Stimulated activated CD8-positive, alpha-beta memory T cell treated with anti-CD3 and anti-CD28 coated beads, Interleukin-12 subunit alpha, Interleukin-12 subunit beta, amount 100 ng/mL, for 4 hours (primary cell): Measurements from ENCODE around the gene WNT3A.
A peak's percentile ranks its signal among the peaks of the same experiment; 100 is the strongest.

Experiments
- DNase-seq: peaks from one replicate; pipeline ENCODE4 v3.0.0-alpha.2; 2020; ENCODE audit warnings: low read depth

WNT3A gene

DNA sequence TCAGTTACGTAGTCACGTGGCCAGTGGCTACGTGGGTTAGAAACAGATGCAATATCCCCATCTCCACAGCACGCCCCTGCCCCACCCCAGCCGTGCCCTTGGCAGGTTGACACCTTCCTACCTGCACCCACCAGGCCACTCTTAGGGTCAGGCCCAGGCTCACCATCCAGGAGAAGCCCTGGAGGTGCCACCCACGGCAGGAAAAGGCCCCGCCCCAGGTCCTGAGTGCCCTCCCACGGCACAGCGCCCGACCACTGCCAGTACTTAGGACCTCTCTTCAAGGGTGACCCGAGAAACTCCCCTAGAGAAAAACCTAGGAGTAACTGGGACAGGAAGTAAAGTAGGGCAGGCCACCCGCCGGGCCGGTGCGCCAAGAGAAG, 94.8 kb downstream of the WNT3A start:
- DNase-seq, result no peak

DNA sequence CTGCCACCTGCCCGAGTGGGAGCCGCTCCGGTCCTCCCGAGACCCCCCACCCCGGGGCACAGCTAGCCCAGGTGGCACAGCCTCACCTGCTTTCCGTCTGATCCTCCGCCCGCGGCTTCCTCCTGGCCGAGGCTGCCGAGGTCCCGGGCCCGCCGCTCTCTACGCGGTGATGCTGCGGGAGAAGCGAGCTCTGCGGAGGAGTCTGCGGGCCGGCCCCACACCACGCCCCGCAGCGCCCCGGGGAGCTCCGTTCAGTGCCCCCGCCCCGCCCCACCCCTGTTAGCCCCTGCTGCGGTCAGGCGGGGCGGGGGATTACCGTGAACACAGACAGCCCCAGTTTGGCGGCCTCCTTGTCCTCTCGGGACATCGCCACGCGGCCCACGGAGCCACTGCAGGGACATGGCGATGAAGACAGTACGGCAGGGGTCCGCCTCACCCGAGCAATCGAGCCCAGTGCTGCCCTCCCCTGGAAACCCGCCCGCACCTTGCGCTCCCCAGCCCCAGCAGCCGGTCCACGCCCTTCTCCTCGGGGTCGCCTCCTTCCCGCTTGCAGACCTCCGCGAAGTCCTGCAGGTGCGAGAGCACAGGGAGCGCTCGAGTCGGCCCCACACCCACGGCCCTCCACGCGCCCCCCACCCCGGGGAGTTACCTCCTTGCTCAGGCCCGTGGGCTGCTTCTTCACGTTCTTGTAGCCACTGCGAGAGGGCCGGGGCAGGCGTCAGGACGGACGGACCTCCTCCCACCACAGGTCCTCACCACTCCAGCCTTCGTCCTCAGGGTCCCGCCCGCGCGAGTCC, 95.4 kb downstream of the WNT3A start:
- DNase-seq, result peak; percentile 34

DNA sequence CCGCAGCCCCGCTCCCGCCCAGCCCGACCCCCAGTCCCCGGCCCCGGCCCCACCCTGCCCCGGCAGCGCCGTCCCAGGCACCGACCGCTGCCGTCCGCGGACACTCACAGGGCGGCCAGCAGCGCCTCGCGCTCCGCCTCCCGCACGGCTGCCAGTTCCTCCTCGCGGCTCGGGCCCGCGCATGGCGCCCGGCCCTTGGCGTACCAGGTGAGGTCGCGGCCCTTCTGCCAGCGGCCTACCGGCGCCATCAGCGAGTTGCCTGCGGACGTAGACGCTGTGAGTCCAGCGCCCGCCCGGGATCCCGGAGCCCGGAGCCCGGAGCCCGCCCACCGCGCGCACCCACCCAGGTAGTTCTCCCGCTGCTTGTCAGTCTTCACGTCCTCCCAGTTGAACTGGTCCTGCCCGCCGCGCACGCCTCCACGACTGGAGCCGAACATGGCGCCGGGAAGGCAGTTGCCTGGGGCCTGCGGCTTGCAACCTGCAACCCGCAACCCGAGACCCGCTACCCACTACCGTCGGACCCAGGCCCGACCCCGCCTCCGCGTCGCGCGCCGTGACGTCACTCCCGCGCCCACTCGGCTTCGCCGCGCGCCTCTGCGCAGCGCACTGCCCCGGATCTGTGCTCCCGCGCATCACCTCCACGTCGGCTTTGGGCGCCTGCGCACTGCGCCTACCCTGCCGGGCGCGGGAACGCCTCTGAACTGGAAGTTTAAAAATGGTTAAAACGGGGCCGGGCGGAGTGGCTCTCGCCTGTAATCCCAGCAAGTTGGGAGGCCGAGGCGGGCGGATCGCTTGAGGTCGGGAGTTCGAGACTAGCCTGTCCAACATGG, 96.2 kb downstream of the WNT3A start, which contains the start of gene C1orf35:
Gene C1orf35, minus strand, starts transcription at position 535 of the 830 bp plus-strand sequence. Its CDS starts 98 bp downstream, at position 437.
- DNase-seq, result peak; percentile 91

DNA sequence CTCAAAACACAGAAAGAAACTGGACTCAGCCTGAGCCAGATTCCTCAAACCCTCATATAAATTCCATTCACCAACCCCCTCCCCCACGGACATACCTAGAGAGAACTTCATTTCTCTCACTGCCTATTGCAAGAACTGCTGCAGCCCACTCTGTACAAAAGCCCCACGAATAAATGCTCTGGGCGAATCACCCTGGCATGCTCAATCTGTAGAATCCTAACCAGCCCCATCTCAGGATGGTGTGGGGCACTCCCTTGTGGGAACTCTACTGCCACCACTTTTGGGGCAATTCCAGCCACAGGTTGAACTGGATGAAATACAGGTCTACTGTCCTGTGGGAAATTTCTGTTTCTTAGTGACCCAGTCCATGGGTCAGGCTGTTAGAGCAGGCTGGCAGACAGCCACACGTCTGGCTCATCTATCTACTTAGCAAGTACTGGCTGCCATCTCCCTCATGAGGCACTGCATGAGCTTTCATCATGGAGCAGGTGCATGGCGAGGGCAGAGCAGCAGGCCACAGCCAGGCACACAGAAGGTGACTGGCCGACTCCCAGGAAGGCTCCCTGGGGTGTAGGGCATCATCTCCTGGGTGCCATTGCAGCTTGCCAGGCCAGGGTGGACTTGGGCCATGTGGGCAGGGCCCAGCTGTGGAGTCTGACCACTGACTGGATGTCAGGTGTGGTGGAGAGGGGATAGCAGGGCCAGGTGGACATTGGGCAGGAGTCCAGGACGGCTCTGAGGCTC, 97.9 kb downstream of the WNT3A start:
- DNase-seq, result no peak

DNA sequence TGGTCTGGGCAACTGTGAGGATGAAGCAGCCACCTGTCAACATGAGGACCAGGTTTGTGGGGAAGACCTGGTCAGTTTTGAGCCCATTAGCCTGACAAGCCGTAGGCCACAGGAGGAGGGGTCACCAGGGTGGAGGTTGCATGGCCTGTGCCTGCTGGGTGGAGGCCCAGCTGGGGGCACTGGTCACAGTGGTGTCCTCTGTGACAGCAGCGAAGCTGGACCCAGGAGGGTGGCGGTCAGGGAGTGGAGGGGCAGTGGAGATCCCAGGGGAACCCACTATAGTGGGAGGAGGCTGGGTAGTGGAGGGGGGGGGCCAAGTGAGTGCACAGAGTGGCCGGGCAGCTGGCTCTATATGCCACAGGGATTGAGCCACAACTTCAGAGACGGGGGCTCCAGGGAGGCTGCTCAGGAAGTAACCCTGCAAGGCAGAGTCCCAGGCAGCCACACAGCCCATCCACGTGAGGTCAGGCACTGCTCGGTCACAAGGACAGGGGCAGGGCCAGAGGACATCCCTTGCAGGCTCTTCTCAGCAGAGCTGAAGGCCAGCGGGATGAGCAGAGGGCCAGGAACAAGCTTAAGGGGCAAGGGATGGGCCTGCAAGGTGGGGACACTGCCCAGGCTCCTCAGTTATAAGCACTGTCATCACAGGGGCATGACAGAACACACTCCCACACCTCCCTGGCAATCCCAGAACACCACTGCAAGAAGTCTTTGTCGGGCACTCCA, 98.6 kb downstream of the WNT3A start:
- DNase-seq, result no peak

DNA sequence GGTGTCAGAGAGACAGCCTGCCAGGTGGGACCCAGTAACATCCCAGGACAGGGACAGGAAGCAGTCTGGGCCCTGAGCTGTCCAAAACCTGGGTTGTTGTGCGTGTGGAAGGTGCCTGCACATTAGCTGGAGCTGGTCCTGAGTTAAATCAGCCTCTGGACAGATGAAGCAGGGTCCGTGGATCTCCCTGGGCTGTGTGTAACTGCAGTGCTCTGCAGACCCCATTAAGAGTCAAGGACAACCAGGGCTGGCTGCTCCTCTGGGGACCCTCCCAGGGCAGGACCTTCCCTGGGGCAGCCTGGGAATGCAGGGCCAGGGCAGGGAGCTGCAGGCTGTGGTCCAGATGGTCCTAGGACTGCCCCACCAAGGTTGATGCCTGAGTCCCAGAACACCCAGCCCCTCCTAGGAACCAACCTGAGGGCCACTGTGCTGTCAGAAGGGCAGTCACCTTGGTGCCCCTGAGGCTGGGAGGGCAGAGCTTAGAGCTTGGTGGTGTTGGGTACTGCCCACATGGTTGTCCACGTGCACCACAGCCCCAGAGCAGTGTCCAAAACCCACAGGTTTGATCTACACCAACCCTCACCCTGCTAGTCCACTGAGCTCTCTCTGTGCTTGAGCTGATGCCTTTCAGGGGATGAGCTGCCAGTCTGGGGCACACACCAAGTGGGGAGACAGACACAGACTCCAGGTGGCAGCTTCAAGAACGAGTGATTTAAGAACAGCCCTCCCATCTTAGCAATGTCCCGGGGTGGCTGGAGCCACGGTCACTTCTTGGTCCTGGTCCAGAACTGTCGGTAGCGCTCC, 99.4 kb downstream of the WNT3A start:
- DNase-seq, result no peak

DNA sequence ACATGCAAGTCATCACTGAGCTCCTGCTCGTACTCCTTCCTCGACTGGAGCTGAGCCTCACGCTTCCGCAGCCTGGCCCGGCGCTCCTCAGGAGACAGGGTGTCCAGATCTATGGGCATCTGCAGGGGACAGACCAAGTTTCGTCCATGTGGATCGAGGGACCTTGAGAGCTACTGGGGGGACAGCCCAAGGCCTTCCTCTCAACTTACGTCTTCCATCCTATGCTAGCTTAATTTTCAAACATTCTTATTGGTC, 99.9 kb downstream of the WNT3A start:
- no peak for DNase-seq

DNA sequence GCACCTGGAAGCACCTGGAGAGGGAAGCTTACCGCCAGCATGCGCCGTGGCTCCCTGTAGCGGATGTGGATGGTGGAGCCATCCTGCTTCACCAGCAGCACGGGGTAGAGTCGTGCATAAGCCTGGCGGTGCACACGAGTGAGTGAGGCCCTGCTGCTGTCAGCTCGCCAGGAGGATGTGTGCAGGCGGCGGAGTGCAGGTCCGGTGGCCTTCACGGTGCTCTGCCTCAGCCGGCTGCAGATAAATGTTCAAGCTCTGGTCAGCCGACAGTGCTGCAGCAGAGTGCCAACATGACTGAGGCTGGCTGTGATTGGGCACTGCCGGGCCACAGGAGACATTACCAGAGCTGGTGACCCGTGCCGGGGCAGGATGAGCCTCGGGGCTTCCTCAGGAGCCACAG, 100.8 kb downstream of the WNT3A start:
- DNase-seq, result no peak

DNA sequence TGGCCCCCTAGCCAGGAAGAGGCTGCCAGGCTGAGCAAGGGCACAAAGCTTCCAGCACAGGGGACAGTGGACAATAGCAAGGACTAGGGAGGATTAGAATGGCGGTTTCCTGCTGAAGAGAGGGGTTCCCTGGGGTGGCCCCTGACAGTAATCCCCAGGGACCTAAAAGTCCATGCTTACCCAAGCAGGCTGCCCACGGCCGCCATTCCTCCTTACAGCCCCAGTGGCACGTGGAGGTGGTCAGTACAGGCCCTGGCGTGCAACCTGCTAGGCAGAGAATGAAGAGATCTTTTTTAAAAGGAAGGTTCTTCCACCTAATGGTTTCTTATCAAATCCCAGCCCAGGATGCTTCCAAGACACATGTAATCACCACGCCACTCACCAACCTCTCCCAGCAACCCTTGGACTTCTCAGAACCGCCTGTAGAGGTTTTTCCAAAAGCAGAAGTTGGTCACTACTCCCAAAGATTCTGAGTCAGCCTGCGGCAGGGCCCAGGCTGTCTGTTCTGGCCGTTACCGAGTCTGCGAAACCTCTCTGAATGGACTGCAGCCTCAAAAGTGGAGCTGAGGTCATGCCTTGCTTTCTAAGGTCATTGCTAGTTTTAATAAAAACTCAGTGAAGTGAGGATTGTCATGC, 101.4 kb downstream of the WNT3A start:
- DNase-seq, result no peak

DNA sequence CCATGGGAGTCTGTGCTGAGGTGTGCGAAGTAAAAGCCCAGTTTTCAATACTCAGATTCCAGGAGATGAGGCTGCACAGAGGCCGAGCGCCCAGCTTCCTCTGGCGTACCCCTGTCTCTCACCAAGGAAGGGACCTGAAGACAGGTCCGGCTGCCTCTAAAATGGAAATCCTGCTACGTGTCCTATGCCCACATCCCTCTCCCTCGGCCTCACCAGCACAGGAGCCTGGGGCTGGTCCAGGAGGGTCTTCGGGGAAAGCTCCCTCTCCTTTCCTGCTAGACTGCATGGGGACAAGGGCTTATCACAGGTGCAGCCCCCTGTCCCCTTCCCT, 101.9 kb downstream of the WNT3A start:
- DNase-seq, result no peak

DNA sequence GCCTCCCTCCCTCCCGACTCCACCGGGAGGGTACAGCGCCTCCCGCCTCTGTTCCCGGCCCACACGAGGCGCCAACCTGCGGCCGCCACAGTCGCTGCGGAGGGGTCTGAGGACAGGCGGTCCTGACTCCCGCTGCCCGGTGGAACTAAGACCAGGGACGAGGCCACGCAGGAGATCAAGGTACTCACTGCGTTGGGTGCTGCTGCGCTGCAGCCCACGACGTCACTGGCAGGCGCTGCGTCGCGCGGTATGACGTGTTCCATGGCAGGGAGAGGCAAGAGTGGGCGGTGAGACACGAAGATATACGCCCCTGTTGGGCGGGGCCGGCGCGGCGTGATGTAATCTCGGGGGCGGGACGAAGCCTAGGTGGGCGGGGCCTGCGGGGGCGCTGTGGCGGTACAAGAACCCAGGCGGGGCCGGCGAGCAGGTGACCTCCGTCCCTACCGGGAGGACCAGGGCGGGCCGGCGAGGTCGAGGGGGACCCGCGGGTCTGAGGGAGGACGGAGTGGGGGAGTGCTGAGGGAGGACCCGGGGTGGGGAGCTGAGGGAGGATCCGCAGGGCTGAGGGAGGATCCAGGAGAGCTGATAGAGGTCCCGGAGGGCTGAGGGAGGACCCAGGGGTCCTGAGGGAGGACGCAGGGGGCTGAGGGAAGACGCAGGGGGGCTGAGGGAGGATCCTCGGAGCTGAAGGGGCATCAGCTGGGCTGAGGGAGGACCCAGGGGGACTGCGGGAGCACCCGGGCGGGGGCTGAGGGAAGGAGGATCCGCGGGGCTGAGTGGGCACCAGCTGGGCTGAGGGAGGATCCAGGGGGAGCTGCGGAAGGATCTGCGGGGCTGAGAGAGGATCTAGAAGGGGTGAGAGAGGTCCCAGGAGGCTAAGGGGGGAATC, 102.5 kb downstream of the WNT3A start, which contains the start of gene MRPL55:
Gene MRPL55, minus strand, starts transcription at position 227 of the 889 bp plus-strand sequence. CDS start 1,039 bp downstream, outside the sequence.
- peak; percentile 99 for DNase-seq

DNA sequence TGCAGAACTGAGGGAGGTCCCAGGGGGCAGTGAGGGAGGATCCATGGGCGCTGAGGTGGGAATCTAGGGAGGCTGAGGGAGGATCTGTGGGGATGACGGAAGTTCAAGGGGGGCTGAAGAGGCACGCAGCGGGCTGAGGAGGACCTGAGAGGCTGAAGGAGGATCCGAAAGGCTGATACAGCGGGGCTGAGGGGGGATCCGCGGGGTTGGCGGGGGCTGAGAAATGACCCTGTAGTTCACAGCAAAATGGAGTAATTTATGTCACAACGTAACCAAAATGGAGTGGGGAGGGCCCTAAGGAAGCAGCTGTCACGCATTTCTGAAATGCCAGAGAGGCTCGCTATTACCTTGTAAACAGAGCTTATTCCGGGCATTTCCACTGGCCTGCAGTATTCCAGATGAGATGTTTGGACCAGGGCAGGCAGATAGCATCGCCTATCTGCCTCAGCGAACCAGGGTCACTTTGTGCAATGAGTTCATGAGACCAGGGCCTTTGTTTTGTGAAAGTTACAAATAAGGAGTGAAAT, 103.2 kb downstream of the WNT3A start:
- DNase-seq, result no peak

DNA sequence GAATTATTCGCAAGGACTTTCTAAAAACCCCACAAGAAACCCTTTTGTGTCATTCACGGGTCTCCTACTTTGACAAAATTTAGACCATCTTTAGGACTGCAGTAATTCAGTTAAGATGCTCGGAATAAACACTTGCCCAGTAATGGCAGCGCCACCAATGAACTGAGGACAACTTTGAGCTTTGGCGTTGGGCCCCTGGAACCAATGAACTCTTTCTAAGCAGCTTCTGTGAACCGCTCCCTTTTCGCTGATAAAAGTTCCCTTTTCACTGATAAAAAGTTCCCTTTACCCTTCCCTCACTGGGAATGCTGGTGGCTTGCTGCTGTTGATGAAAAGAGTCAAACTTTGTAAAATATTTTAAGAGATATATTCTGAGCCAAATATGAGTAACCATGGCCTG, 103.8 kb downstream of the WNT3A start:
- DNase-seq, result no peak
